GM03348 (cell line): ENCODE measurements around the gene HMCN1.
A peak's percentile ranks its signal among the peaks of the same experiment; 100 is the strongest.

Experiments used
- DNase-seq: peaks from one replicate; pipeline ENCODE4 v3.0.0; 2012; ENCODE audit warnings: low spot score

Gene HMCN1

GRCh38 chr1:186030453-186030852 lies 296.3 kb downstream of the HMCN1 start:
- DNase-seq = no peak

GRCh38 chr1:186033847-186034271 lies 299.7 kb downstream of the HMCN1 start:
- DNase-seq = peak; percentile 5

- DNase-seq = no peak
Observed at GRCh38 chr1:186042230-186042629, 308.0 kb downstream of the HMCN1 start.

GRCh38 chr1:186043296-186043695 lies 309.1 kb downstream of the HMCN1 start:
- DNase-seq = no peak

GRCh38 chr1:186044079-186044685 lies 310.0 kb downstream of the HMCN1 start:
- DNase-seq = no peak

- DNase-seq = no peak
Observed at GRCh38 chr1:186046437-186047211, 312.4 kb downstream of the HMCN1 start.

GRCh38 chr1:186050360-186050759 lies 316.2 kb downstream of the HMCN1 start:
- DNase-seq = peak; percentile 5

GRCh38 chr1:186054003-186054402 lies 319.8 kb downstream of the HMCN1 start:
- no peak for DNase-seq

- no peak for DNase-seq
Observed at GRCh38 chr1:186054932-186055331, 320.7 kb downstream of the HMCN1 start.

- DNase-seq = no peak
Observed at GRCh38 chr1:186055846-186056245, 321.7 kb downstream of the HMCN1 start.

- DNase-seq = no peak
Observed at GRCh38 chr1:186057086-186057485, 322.9 kb downstream of the HMCN1 start.

GRCh38 chr1:186059311-186059710 lies 325.1 kb downstream of the HMCN1 start:
- DNase-seq = peak; percentile 32

- no peak for DNase-seq
Observed at GRCh38 chr1:186059752-186060151, 325.6 kb downstream of the HMCN1 start.

GRCh38 chr1:186060226-186060625 lies 326.0 kb downstream of the HMCN1 start:
- no peak for DNase-seq

- DNase-seq = no peak
Observed at GRCh38 chr1:186063091-186063657, 329.0 kb downstream of the HMCN1 start.

- no peak for DNase-seq
Observed at GRCh38 chr1:186066411-186066810, 332.2 kb downstream of the HMCN1 start.

- no peak for DNase-seq
Observed at GRCh38 chr1:186073697-186074096, 339.5 kb downstream of the HMCN1 start.

- peak; percentile 7 for DNase-seq
Observed at GRCh38 chr1:186076006-186076405, 341.8 kb downstream of the HMCN1 start.

- no peak for DNase-seq
Observed at GRCh38 chr1:186078245-186078644, 344.1 kb downstream of the HMCN1 start.

GRCh38 chr1:186079084-186079684 lies 345.0 kb downstream of the HMCN1 start:
- DNase-seq = no peak

GRCh38 chr1:186082235-186082937 lies 348.2 kb downstream of the HMCN1 start:
- DNase-seq = no peak

- no peak for DNase-seq
Observed at GRCh38 chr1:186086583-186086982, 352.4 kb downstream of the HMCN1 start.
